ENCODE data around the gene COL9A1.

Gene COL9A1

DNA sequence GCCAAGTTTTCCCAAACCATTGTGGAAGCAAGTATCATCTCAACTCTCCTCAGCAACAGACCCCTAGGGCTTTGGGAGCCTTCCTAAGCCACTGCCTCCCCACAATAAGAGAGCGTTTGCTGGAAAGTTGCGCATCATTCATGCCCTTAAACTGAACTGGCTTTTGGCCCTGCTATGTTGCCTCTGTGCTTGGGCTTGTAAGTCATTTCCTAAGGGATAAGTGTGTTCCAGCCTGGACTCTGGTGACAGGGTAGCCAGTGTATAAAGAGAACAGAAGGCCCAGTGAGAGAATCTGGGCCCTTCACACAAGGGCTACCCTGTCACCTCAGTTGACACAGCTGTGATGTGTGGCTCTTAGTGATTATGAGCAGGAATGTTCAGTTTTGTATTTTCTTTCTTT lies 77.8 kb downstream of the COL9A1 start:
- DNase-seq (ENCODE audit: low read depth): no peak

DNA sequence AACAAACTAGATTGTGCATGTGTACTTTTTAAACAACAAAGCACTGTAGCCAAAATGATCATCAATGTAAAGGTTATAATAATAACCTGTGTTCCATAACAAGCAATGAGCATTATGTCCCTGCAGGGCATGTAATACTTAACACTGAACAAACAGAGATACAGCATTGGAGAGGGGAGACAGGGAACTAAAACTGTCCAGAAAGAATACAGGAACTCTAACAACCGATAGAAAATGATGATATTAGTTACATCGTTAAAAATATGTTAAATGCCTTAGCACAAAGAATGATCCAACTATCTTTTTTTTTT lies 80.5 kb downstream of the COL9A1 start:
- no peak for DNase-seq (ENCODE audit: low read depth)

DNA sequence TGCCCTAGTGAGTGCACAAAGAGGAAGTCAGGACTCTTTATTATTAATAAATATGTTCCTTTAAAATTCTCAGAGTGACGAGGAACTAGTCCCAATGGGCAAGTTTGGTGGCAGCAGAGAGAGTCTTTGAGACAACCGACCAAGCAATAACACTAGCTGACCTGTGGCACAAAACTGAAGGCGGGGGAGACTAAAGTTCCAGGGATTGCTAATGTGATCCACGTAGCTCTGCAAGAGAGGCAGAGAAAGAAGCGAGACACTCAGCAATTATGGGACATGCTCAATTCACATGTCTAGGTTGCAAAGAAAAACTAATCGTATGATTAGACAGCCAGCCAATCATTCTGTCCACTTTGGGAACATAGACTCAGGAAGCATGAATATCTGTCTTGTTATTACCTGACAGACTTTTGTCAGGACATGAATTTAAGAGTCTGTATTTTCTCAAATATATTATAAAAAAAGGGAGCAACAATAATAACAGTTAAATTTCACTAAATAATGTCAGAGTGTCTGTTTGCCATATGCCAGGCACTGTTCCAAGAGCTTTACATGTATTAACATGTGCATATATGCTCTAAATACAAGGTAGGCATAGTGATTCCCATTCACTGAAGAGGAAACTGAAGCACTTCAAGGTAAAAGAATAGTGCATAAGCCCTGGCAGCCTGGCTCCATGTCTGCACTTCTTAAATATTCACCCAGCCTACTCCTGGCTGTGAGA lies 81.0 kb downstream of the COL9A1 start:
- DNase-seq (ENCODE audit: low read depth): no peak

DNA sequence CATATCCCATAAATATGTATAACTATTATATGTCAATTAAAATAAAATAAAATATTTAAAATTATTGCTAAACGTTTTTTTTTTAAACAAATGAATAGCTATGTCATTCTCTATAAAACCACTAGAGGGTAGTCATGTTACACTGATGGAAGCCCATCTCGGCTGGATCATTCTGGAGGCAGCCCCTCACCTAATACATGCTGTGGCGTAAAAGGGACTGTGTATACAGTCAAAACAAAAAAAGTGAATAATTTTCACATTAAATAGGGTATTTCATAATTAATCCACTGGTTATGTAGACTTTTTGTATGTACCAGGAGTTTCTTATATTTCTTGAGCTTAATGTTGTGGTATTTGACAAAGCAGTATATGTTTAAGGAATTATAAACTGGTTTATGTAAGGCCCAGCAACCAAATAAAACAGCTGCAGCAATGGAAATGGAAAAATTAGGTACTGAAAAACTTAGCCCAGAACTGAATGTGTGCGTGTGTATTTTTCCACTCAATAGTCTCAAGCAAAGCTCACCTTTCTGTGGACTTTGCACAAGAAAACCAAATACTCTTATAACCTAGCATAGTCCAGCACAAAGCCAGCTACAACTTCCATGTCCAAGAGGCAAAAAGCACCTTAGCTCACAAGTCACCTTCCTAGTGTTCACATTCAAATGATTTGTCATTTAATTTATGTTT lies 81.7 kb downstream of the COL9A1 start:
- no peak for DNase-seq (ENCODE audit: low read depth)

DNA sequence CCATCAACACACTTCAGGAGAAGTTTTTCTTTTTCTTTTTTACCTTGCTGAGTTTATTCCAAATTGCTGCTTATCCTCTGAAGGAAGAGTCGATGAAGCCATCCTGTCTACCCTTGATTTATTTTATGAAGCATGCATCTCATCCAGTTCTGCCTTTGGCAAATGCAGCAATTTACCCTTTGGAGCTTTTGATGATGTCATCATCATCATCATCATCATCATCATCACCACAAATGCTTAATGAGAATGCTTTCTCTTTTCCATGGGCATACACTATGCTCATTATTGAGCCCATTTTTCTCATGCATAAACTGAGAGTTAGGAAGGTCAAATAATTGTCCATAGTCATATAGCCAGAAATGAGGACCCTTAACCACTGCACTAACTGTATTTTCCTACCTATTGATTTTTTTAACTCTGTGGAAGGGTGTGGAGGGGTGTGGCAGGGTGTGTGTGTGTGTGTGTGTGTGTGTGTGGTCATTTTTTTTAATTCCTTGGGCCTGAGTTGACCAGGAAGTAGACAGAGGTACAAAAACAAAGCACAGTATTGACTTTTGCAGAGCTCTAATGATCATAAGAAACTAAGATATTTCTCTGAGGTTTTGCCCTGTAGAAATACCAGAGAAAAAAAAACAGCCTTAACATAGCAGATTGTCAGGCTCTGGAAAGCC lies 82.8 kb downstream of the COL9A1 start:
- no peak for DNase-seq (ENCODE audit: low read depth)

DNA sequence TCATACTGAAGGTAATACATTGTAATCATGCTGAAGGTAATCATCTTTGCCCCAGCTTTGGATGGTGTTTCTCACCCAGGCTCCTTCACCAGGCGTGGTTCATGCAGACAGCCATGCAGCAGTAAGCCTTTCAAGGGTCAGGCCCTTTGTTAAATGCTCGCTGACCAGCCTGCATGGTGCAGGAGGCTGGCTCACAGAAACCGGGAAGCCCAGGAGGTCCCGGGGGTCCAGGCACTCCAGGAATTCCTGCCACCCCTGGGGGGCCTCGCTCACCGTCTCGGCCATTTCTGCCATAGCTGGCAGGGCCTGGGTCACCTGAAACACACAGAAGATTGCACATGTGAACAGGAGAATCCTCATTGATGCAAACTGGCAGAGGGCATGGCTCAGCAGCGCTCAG lies 86.1 kb downstream of the COL9A1 start:
- no peak for DNase-seq (ENCODE audit: low read depth)

DNA sequence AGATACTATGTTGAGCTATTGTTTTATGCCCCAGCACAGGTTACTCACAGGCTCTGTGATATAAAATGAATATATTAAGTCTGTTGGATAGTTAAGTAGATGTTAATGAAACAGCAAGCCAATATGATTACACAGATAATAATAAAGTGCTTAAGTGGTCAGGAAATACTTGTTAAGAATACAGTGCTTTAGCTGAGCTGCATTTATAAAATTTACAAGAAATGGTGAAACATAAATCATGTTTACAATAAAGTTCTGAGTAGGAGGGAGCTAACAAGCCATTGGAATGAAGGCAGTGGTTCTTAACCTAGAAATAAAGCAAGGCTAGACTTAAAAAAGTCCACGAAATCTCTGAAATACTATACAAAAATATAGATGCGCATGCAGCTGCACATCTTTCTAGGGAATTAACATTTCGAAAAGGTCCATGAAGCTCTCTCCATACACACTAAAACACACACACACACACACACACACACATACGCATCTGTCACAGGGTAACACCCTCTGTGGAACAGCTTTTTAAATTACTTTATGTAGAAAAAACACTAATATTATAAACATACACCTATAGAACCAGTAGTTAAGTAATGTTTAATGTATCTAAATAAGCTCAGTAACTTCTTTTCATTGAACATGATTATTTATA lies 87.3 kb downstream of the COL9A1 start:
- no peak for DNase-seq (ENCODE audit: low read depth)

DNA sequence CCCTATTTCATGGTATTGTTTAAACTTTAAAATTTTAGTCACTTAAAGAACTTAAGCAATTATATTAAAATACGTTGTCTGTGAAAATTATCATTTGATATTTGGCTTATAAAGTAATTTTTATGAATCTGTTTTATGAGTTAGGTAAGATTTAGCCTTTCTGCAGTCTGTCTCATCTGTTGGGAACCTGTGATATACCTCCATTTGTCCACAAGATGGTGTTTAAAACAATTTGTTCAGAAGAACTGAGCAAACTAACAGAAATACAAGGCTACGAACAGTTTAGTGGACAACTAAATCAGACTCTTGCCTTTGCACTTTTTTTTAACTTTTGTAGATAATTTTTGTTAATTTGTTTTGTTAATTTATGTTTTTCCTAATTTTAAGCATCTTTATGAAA lies 92.4 kb downstream of the COL9A1 start:
- DNase-seq (ENCODE audit: low read depth): no peak

DNA sequence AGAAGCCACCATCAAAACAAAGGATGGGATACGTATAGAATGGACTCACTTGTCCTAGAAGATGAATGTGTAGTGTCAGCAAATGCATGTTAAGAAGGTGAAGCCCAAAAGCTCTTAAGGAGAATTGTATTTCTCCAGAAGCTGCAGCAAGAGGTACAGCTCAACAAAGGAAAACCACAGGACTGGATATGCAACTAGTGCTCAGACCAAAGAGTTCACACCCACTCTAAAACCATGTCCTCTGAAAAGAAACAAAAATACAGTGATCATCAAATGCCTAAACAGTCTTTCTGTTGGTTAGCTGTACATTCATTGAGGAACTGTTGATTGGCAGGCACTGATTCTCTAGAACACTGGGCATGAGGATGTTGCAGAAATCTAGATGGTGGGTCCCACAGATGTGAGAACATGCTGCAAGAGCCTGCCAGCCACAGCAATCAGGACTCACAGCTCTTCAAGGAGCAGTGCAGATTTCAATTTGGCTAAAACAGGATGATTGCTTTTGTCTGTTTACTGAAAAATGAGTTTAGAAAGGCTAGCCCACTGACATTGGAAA lies 94.6 kb downstream of the COL9A1 start:
- DNase-seq (ENCODE audit: low read depth): no peak

DNA sequence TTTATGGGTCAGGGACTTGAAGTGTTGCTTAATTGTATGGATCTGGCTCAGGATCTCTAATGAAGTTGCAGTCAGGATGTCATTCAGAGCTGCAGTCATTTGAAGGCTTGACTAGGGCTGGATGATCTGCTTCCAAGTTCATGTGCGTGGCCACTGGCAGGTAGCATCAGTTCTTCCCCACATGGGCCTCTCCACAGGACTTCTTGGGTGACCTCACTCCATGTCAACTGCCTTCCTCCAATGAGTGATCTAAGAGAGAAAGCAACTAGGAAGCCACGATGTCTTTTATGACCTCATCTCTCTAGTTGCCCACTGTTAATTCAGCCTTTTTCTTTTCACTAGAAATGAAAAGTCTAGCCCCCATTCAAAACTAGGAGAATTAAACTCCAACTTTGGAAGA lies 104.1 kb downstream of the COL9A1 start:
- DNase-seq (ENCODE audit: low read depth): no peak

DNA sequence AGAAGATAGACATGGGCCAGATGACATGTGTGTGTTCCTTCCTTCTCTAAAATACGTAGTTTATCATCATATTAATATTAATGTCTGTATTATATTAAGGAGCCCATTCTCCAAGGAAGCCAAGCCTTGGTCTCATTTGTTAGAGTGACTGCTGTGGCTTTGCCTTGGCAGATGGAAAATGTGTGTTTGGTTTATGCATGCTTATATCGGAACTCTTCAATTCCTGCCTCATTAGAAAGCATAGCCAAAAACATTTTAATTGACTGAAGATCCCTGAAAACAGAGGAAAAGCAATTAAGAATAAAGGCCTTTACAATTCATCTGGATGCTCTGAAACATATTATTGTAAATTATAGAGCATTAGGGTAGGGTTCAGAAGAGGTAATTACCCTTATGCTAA lies 106.4 kb downstream of the COL9A1 start:
- DNase-seq (ENCODE audit: low read depth): no peak

DNA sequence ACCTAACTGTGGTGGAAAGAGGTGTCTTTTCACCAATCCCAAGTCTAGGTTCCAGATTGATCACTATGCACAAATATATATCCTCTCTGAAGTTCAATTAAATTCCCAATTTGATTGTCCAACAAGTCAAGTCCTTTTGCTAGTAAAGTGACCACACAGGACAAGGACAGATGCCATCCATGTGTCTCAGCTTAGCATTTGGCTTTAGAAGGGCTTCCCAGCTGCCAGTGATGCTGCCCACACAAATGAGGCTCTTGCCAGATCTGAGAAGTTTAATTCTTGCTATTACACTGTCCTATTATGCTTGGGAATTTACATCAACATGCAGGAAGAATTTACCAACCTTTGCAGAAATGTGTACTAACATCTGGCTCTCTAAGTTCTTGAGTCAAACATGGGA lies 108.5 kb downstream of the COL9A1 start:
- no peak for DNase-seq (ENCODE audit: low read depth)

DNA sequence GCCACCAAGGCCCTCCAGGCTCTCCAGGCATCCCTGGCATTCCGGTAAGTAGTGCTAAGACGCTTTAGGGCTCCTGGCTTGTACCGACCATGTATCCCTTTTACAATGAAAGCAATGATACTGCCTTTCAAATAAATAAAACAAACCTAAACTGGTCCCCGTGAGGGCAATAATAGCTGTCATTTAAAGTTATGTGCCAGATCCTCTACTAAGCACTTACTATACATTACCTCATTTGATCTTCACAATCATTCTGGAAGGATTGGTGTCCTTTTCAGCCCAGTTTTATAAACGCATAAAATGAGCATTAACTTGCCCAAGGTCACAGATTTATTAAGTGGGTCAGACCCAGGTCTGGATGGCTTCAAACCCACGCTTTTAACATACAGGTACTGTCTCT lies 114.7 kb downstream of the COL9A1 start:
- DNase-seq (ENCODE audit: low read depth): no peak

DNA sequence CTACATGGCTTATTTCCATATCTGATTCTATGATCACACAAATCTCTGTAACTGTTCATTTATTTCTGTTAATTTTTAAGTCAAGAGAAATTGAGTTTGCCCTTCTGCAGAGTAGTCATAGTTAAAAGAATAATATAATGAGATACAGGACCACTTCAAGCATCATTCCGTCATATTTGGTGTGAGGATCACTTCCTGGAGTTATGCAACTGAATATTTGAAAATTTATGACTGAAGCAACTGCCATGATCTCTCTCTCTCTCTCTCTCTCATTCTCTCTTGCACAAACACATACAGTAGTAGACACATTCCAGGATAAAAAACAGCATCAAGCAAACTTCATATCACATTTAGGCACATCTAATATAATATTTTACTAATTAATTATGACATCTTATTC lies 116.4 kb downstream of the COL9A1 start:
- DNase-seq (ENCODE audit: low read depth): no peak

DNA sequence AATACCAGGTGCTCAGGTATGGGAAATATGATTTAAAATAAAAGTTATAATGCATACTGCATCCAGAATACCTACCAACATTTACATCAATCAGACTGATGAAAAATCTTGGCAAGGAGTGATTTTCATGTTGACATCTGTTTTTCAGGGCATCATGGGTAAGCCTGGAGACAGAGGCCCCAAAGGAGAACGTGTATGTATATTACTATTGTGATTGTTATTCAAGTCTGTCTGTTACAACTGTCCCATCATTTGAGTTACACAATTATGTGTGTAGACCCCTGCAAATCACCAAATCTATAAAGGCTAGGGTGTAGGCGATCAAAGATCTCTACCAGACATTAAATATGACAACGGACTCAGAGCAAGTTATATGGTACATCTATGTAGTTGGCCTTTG lies 118.2 kb downstream of the COL9A1 start:
- no peak for DNase-seq (ENCODE audit: low read depth)

DNA sequence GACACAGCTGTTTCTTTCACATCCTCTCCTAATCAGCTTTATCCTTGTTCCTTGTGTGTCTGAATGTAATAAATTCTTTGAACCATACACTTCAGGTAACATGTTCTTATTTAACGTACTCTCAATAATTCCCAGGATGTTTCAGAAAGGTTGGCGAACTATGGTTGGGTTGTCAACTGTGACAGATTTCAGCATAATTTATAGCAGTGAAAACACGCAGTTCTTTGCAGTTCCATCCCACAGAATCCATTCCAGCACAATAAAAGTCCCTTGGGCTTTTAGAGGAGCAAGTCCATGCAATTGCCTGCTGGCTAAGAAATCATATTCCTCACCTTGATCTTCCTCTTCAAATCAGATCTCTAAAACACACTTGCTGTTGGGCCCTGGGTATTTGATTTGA lies 119.3 kb downstream of the COL9A1 start:
- DNase-seq (ENCODE audit: low read depth): no peak

DNA sequence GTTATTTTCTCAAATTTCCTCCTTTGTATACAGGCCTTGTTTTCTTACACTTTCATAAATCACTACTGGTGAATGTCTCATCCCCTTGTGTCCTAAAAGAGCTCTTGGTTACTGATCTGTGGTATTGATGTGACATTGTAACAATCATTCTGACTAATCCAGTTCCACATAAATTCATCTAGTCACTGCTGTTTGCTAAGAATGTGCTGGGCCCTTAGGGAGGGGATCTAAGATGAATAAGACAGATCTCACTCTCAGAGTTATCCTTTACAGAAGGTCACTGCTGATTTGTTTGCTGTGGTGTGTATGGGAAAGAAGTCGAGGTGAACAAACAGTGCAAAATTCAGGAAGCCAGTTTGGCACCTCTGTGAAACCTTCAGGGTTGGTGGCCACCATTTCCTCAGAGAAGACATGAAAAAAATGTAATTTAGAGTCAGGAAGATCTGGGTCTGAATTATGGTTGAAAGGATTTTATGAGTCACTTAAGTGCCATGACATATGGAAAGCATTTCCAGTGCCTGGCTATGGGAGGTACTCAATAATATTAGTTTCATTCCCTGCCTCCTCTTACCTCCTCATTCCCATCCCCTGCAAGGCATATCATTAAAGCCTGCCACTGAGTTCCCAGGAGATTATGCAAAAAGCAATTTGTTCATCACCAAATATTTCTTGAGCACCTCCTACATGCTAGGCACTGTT lies 121.8 kb downstream of the COL9A1 start:
- no peak for DNase-seq (ENCODE audit: low read depth)

DNA sequence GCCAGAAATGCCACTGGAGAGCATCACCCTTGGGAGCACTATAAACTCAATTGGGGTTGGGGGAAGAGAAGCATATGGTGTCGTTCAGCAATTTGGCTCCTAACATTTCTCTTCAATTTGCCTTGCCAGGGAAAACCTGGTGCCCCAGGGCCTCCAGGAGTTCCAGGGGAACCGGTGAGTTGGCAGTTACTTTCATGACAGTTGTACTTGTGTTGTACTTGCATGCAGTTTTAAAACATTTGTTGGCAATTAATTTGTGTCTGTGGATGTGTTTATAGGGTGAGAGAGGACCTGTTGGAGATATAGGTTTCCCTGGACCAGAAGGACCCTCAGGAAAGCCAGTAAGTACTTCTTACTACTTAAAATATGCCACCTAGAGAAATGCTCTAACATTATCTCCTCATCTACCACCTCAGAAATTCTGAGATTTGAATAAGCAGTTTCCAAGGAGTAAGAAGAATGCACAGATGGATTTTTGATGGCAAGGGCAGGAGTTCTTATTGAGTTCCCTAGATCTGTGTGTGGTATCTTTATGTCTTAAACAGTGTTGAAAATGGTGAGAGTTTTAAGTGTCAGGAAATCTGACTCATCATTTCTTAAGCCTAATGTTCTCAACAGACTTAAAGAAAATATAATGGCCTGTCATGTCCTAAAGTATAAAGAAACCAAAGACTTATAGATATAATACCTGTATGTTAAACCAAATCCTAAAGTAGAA lies 122.5 kb downstream of the COL9A1 start:
- no peak for DNase-seq (ENCODE audit: low read depth)

DNA sequence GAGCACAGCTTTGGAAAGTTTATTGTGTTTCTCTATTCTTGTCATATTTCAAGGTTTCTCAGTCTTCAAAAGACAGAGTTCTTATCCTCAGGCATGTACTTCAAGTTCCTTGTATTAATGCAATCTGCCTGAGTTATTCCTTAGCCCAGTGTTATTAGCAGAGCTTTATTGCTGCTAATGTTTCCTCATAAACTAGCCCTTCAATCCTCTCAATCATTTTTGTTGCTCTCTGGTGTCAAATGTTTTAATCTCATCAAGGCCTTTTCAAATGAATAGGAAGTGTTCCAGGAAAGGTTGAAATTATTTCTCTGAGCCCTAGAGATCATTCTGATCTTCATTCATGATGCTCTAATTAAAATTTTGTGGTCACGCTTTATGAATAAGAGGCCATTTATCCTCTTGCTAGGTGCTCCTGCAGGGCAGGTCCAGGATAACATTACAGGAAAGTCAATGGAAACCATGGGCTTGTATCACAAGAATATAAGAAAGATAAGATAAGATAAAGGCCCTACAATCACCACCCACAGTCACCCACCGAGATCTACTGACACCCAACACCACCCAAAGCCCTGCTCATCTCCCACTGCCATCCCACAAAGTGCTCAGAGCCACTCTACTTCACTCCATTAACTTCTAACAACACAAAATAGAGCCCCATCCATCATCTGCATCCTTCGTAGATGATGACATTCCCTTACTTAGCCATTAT lies 125.9 kb downstream of the COL9A1 start:
- no peak for DNase-seq (ENCODE audit: low read depth)

DNA sequence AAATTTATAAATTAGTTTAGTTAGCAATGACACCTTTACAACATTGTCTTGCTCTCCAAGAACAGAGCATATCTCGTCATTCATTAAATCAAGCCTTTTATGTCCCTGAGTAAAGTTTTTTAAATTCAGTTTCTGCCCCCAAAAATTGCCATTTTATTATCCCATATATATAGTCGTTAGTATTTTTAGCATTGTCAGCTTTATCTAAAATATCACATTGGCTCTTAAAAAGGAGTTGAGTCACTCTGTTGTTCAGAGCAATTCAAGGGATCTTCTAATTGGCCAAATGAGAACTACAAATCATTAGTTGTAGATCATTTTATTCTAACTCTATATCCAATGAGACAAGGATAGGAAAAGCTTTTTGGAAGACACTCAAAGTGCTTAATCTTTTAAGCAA lies 127.1 kb downstream of the COL9A1 start:
- no peak for DNase-seq (ENCODE audit: low read depth)

DNA sequence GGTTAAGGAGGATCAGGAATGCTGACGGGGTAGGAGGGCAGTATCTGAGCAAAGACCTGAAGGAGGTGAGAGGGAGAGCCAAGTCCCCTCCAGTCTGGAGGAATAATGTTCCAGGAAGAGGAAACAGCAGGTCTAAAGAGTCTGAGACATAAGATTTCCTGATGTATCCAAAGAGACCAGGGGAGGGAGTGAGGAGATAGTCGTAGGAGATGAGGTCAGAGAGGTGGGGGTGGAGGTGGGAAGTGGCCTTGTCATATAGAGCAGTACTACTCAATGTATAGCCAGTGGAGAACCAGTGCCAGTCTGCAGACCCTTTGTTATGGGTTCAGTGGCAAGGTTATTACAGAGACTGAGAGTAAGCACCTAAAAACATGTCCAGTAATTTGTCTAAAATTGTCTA lies 130.6 kb downstream of the COL9A1 start:
- no peak for DNase-seq (ENCODE audit: low read depth)

Data from stimulated activated CD8-positive, alpha-beta memory T cell treated with anti-CD3 and anti-CD28 coated beads, Interleukin-12 subunit alpha, Interleukin-12 subunit beta, amount 100 ng/mL, for 1 hour (primary cell).